GM19455 (cell line): ENCODE data around the gene DRGX.

ENCODE experiments used
- ATAC-seq: cut with Tn5 transposase; IDR thresholded peaks from one replicate; pipeline ENCODE4 v1.9.1; 2021; ENCODE audit not compliant: unreplicated experiment

Gene DRGX

DNA sequence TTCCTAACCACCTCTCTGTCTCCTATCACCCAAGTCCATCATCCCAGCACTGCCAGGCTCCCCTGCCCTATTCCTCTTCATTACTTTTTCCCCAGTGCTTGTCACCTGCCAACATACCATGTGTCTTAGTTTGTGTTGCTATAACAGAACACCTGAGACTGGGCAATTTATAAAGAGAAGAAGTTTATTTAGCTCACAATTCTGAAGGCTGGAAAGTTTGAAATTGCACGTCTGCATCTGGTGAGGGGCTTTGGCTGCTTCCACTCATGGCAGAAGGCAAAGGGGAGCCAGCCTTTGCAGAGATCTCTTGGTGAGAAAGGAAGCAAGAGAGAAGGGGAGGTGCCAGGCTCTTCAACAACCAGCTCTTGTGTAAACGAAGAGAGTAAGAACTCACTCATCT is 47.3 kb downstream of the DRGX start:
- ATAC-seq, result no peak

DNA sequence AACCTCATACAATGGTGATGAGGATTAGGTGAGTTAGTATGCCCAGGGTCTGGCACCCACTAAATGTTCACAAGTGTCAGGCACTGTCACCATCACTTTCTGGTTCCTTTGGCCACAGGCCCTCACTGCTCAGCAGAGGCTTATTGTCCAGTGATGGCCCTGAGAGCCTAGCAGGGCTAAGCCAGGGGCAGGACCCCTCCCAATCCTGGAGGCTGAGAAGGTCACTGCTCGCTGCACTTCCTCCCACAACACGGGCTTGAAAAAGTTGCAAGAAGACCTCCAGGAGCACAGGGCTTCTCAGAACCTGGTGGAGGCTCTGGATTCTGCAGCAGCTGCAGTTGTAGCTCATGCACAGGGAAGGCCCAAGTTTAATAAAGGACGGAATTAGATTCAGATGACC is 48.1 kb downstream of the DRGX start:
- ATAC-seq, result no peak

DNA sequence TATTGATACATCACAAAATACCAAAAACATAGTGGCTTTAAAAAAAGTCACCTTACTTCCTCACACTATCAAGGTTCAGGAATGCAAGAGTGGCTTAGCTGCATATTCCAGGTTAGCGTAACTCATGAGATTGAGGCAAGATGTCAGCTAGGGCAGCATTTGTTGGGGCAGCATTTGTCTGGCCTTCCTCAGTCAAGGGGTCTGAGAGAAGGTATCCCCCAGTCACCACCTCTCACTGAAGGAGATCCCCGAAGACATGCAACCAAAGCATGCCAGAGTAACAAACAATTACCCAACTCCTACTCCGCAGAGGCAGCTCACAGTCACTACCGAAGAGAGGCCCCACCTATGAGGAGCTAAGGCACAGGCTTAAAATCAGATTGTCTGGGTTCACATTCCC is 48.5 kb downstream of the DRGX start:
- ATAC-seq, result no peak

DNA sequence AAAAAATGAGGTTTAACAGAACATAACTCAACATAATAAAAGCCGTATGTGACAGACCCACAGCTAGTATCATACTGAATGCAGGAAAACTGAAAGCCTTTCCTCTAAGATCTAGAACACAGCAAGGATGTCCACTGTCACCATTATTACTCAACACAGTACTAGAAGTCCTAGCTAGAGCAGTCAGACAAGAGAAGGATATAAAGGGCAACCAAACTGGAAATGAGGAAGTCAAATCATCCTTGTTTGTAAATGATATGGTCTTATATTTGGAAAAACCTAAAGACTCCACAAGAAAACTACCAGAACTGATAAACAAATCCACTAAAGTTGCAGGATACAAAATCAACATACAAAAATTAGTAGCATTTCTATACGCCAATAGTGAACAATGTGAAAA is 51.0 kb downstream of the DRGX start:
- ATAC-seq, result no peak

DNA sequence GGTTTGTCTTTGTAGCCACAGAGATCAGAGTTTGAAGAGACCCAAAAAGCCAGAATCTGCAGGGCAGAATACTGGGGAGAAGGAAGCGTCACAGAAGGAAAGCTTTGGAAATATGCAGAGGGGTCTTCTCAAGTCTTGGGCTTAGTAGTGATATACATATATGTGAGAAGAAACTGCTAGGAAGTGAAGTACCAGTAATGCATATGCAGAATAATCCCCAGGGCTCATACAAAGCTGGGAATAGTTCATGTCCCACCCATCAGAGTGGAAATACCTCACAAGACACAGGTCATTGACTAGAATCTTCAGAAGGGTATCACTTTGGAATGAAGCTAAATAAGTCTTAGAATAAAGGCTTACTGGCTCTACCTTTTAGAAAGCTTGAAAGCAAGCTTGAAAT is 57.3 kb downstream of the DRGX start:
- no peak for ATAC-seq

DNA sequence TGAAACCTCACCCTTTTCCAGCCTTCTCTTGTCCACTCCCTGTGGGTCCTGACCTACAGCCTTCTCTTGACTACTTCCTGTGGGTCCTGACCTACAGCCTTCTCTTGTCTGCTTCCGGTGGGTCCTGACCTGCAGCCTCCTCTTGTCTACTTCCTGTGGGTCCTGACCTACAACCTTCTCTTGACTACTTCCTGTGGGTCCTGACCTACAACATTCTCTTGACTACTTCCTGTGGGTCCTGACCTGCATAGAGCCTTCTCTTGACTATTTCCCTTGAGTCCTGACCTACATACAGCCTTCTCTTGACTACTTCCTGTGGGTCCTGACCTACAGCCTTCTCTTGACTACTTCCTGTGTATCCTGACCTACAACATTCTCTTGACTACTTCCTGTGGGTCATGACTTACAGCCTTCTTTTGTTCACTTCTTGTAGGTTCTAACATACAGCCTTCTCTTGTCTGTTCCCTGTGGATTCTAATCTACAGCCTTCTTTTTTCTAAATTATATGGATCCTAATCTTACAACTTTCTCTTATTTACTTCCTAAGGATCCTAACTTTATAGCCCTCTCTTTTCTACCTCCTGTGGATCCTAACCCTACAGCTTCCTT is 60.4 kb downstream of the DRGX start:
- ATAC-seq, result no peak

DNA sequence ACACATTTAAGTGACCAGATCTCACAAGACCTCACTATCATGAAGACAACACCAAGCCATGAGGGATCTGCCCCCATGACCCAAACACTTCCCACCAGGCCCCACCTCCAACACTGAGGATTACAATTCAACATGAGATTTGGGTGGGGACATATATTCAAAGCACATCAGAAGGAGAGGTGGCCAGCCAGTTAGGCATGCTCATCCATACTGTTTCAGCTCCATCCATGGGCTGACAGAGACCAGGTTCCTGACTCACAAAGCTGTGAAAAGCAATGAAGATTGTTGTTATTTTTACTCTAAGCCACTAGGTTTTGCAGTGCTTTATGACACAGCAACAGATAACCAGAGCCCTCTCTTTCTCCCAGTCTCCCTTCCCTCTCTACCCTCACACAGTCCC is 60.9 kb downstream of the DRGX start:
- no peak for ATAC-seq

DNA sequence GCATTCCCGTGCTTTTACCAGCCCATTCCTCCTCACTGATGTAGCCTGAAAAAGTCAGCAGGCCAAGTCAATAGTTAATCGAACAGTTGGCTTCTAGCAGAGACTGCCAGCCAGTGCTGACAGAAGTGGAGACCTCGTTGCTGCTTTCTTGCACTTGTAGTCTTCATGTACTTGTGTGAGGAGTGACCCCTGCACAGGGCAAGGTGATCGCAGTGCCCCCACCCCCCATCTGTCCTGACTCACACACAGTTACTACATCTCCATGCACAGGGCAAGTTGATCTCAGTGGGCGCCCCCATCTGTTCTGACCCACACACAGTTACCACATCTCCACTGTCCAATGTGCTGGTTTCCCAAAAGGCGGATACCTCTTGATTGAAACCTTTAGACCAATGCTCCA is 62.7 kb downstream of the DRGX start:
- ATAC-seq, result no peak

DNA sequence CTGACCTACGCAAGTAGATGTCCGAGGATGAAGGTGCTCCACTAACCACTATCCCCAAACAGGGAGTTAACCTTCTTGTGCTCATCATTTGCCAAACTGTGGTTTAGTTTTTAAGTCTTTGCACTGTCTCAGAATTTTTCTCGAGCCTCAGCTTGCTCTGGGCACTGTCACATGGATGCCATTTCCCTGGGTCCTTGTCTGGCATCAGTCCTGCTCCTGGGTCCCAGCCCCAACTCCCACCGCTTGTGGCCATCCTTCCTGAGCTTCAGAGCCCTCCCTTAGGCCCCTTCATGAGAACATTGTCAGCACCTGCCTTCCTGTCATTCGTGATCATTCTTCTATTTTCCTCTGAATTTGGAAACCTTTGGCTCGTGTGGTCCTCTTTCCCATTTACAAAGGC is 63.1 kb downstream of the DRGX start:
- ATAC-seq, result no peak

DNA sequence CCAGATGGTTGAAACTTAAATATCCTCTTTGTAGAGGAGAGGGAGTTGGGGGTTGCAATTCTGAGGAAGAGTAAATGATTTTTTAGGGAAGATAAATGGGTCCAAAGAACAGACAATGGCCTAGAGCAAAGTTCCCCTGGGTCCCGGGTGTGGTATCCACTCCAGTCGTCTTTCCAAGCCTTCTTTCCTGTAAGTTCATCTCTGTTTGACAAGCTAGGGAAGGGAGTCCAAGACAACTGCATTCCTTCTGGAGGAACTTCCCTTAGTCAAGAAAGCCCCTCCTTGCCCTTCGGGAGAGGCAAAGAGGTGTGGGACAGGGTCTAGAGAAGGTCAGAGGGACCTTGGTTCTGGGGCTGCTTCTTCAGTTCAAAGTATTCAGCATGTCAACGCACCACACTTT is 63.6 kb downstream of the DRGX start:
- ATAC-seq, result no peak

DNA sequence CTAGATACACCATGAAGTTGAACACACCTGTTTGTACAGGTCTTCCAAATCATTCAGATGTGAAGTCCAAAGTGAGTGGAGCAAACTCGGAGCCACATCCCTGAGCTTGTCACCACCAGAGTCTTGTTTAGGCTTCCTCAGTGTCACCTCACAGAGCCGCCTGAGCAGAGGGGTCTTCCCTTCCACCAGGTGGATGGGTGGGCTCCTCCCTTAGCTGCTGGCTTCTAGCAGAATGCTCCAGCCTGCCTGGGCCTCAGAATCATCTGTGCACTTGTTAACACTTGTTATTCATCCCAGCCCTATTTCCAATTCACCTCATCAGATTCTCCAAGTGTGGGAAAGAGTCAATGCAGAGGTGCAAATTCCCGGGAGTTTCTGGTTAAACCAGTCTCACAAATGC is 64.5 kb downstream of the DRGX start:
- ATAC-seq, result no peak

DNA sequence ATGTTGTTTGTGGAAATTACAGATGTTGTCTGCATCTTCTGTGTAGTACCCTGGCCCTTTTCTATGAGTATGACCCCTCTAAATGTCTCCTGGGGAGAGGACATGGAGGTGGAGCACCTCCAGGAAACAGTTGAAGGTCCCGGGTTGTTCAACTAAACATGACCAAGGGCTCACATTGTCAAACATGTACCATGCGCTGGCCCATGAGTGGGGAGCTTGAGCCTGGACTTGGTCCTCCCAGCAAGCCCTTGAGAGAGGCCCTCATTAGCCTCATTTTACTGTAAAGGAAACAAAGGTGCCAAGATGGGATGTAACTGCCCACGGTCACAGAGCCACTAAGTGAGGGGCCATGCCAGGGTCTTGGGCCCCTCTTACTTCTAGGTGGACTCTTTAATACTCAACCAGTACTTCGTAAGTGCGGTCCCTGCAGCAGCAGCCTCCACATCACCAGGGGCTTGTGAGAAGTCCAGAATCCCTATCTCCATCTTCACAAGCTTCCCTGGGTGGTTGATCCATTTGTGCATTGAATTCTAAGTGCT is 65.7 kb downstream of the DRGX start:
- ATAC-seq, result no peak

DNA sequence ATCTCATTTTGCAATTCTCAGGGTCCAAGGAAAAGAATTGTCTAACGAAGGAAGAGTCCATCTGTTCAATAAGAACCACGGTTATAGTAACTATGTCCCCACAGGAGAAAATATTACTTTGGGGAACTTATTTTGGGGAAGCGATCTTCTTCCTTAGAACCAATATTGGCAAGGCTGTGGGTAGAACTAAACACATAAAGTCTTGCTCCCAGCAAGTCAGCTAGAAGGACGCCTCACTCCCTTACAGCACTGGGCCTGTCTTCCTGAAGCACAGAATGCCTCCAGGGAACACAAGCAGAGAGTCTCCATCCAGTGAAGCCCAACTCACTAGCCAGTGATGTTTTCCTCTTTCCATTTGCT is 66.8 kb downstream of the DRGX start:
- ATAC-seq, result no peak

DNA sequence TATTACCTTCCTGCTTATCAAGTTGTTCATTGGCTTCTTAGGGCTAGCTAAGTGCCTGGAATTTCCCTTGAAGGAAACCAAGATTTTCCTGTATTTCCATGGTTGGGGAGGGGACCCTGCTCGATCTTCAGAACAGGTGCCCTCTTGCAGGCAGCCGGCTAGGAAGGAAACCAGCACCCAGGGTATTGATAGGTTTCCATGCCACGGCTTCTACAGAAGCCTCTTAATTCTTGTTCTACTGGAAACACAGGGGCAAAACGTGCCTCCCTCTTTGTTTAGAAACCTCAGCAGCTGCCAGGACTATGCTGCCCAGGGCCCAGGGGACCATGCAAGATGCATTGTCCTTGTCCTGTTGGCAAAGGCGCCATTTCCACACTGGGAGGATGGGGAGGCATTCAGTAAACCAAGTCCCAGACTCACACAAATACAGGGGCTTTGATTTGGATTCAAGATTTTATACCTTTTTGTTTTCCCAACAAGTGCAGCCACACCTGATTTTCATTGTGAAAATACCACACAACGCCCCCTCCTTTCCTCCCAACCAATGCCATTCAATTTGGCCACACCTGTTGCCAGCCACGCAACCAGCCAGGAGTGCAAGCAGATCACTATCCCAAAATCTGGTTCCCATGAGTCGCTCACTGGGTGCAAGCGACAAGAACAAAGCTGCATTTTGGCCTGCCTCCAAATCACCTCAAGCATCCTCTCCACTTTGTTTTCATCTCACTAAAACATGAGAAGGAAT is 67.3 kb downstream of the DRGX start:
- ATAC-seq, result no peak

DNA sequence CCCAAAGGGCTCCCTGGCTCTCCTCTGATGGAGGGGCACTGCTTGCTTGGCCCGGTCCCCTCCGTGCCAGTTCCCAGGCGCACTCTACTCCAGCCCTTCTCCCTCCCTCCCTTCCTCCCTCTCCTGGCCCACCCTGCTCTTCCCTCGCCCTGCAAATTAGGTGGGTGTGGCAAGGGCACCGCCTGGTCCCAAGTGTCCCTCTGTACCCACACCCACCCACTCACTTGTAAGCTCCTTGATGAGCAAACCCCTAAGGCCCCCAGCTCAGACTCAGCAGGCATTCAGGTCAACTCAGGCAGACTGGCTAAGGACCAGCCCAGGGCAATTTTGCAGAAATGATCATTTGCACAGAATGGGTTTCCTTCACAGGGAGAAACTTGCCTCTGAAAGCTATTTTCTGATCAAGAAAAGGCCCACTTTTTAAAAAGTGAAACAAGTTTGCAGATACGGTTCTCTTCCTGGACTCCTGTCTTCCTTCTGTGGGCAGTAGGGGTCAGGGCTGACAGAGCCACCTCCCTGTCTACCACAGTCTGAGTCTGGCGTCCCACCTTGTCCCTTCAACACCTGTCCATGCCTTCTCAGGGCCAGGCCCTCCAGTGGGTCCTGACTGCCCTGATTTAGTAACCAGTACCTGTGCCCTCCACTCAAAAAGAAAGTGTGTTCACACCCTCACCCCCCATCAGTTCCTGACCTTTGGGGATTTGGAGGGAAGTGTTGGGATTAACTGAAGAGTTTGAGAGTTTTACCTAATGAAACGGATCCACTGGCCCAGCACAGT is 68.7 kb downstream of the DRGX start:
- no peak for ATAC-seq

DNA sequence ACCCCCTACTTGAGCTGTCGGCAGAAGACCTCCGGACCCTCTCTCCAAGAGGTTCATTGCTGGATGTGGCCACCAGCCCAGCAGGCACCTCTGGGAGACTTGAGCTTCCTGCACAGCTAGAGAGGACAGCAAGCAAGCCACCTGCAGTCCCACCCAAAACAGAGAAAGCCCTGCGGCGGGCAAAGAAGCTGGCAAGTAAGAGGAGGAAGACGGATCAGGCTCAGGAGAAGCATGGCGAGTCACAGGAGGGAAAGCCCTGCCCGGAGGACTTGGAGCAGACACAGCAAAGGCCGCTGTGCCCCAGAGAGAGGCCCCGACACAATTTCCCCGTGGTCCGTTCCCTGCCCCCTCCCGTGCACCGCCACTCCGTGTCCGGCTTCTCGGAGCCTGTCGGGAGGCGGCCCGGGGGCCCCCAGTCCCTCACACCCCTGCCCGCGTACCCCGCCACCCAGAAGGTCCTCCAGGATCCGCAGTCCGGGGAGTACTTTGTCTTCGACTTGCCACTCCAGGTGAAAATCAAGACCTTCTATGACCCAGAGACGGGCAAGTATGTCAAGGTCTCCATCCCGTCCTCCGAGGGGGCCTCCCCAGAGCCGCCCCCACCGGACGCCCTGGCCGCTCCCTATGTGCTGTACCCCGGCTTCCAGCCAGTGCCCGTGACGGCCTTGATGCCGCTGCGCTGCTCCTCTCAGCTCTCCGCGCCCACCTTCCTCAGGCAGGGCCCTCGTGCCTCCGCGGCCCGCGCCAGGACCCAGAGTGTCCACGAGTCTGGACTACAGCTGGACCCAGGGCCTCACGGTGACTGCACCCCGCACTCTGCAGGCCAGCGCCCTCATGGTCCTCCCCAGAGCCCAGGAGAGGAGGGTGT is 69.7 kb downstream of the DRGX start:
- ATAC-seq, result no peak

DNA sequence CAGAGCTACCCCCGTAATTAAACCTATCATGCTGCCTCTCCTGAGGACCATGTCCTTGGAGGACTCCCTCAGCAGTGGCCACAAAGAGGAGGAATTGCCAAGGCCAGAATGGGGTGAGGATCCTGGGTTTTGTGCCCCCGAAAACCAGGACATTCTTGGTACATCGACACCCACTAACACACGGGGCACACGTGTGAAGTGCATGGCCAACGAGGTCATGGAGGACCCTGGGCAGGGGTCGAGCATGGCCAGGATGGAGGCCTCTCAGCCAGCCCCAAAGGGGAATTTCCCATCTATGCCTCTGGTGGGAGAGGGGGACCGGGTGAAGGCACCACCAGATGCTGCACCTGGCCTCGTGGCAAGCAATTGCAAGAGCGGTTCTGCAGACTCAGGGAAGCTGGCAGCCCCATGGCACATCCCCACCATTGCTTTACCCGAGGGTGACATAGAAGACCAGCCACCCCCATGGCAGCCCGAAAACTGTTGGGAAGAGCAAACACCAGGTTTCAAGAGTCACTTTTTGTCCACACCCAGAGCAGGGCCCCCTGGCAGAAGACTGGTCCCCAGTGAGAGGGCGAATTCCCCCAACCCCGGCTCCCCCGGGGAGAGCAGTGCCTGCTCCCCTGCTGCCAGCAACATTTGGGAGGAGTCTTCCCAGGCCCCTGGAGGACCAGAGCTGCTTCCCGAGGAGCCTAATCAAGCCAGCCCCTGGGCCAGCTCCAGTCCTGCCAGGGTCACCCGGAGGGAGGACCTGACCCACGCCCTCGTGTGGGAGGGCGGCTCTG is 70.6 kb downstream of the DRGX start:
- ATAC-seq, result no peak

DNA sequence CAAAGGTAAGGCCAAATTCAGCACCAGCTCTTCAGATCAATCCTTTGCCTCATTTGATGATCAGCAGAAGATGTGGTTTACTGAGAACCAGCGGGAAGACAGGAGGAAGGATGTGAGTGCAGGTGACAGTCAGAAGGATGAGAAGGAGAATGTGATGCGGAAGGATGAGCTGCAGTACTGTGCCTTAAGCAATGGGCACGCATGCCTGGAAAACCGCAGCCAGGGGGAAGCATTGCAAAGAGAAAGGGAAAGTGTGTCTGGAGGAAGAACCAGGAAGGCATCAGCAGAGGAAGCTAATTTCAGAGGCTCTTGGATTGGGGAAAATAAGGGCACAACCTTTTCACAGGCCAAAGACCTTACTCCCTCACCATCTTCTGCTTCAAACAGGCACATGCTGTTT is 71.2 kb downstream of the DRGX start:
- ATAC-seq, result no peak

DNA sequence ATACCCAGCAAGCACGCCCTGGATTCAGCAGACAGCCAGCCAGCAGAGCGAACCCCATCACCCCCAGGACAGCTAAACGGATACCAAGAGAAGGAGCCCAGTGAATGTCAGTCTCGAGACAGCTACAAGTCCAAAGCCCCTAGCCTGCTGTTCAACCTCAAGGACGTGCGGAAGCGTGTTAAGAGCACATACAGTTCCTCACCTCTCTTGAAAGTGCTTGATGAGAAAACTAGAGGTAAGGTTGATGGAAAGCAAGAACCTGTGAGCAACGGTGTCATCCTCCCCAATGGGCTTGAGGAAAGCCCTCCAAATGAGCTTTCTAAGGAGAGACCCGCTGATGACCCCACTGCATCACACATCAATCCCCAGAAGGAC is 72.0 kb downstream of the DRGX start:
- no peak for ATAC-seq

DNA sequence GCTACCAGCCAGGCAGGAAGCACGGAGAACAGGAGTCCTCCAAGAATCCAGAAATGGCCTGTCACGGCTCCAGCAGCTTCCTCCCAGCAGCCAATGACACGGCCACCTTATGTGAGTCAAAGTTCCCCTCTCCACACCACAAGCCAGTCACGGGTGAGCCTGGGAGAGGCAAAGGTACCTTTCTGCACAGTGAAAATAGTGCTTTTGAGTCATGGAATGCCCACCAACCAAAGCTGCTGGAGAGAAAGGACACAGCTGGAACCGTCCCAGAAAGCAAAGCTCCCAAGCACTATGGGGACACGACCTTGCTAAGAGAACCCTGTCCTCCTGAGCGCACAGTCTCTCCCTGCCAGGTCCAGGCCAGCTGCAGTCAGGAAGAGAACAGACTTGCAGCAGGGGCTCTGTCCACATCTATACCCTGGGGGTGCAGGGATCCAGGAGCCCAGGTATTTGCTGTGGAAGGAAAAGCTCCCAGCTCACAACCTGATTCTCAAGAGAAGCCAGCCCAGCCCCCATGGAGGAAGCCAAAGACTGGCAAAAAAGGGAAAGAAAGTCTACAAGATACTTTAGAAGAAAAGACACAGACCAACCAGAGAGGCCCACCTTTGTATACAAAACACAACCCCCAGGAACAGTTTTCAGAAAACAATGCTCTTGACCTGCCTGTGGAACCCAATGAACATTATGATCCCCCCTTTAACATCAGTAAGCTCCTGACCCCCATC is 72.6 kb downstream of the DRGX start:
- ATAC-seq, result no peak
